Keratinocyte (primary cell): ENCODE data around the gene RAC2.

Experiments used
- EZH2 ChIP-seq: IDR thresholded peaks from one replicate; pipeline ENCODE4 v1.6.1; 2012; ENCODE audit warnings: inconsistent platforms, mild to moderate bottlenecking, low read length, moderate library complexity
- TF ChIP-seq, protein P1 (sequence below), 3 experiments: IDR thresholded peaks in 1 of 3; conservative IDR thresholded peaks in 1 of 3; optimal IDR thresholded peaks in 1 of 3; 2 replicates in 2 of 3; 3 replicates in 1 of 3; pipeline versions ENCODE3 to v1.5.1; 2011; ENCODE audit warnings: low read length in 3 of 3, mild to moderate bottlenecking in 3 of 3, moderate library complexity in 2 of 3, control low read depth in 1 of 3, inconsistent platforms in 1 of 3; ENCODE audit not compliant: insufficient read depth in 2 of 3; ENCODE audit errors: extremely low read depth in 1 of 3

DNA sequence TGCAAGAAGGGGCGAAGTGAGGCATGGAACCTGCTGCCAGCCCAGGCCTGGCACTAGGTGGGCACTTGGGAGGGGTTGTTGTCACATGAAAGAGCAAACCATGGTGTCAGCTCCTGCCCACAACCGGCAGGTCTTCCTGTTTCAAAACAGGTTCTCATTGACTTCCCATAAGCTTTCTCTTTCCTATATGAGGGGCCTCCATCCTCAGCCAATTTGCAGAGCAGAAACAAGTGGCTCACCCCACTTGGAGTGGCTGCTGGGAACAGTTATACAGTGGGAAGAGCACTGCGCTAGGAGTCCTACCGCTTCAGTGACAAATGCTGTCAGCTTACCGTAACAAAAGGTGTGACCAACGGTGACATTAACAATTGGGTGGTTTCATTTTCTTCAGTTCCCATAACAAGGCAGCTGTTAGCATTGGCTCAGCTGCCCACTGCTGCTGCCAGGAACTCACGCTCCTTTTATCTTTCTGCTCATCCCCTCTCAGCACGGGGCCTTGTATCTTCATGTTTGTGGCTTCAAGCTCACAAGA is 21.6 kb downstream of the RAC2 start:
- TF ChIP-seq, protein P1, sequence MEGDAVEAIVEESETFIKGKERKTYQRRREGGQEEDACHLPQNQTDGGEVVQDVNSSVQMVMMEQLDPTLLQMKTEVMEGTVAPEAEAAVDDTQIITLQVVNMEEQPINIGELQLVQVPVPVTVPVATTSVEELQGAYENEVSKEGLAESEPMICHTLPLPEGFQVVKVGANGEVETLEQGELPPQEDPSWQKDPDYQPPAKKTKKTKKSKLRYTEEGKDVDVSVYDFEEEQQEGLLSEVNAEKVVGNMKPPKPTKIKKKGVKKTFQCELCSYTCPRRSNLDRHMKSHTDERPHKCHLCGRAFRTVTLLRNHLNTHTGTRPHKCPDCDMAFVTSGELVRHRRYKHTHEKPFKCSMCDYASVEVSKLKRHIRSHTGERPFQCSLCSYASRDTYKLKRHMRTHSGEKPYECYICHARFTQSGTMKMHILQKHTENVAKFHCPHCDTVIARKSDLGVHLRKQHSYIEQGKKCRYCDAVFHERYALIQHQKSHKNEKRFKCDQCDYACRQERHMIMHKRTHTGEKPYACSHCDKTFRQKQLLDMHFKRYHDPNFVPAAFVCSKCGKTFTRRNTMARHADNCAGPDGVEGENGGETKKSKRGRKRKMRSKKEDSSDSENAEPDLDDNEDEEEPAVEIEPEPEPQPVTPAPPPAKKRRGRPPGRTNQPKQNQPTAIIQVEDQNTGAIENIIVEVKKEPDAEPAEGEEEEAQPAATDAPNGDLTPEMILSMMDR (optimal IDR thresholded peaks at IDR 0.05 in 1 of 3, IDR thresholded peaks at IDR 0.05 in 1 of 3, conservative IDR thresholded peaks at IDR 0.05 in 1 of 3; ENCODE audit: extremely low read depth in 1 of 3, insufficient read depth in 2 of 3, low read length in 3 of 3): no peak
- TF ChIP-seq EZH2: no peak
